ENCODE measurements around the gene DDAH1.

The DDAH1 gene

GRCh38 chr1:85296980-85297379 lies 168.0 kb downstream of the DDAH1 start:
- DNase-seq = peak; percentile 43

GRCh38 chr1:85295654-85296053 lies 169.3 kb downstream of the DDAH1 start:
- DNase-seq = no peak

- no peak for DNase-seq
Observed at GRCh38 chr1:85295006-85295431, 169.9 kb downstream of the DDAH1 start.

GRCh38 chr1:85290826-85291225 lies 174.1 kb downstream of the DDAH1 start:
- peak; percentile 52 for DNase-seq

DNA sequence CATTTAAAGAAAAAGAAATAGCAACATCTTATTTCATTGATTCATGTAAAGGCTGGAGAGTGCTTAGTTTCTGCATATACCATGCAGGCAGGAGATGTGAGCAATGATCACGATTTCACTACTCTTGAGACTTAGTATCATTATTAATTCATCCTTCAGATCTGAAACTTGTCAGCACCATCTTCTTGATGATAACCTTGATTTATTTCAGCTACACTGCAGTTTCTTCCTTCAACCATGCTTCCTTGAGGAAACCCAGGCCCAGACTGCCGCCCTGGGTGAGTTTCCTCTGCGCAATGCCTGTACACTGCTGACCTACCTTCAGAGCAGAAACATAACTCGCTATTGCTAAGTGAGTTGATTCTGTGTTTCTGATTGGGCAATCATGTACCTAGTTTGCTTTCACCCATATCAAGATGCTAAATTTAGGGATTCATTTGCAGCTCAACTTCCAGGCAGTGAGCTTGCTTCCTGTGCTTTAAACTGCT lies 175.1 kb downstream of the DDAH1 start:
- no peak for DNase-seq

DNA sequence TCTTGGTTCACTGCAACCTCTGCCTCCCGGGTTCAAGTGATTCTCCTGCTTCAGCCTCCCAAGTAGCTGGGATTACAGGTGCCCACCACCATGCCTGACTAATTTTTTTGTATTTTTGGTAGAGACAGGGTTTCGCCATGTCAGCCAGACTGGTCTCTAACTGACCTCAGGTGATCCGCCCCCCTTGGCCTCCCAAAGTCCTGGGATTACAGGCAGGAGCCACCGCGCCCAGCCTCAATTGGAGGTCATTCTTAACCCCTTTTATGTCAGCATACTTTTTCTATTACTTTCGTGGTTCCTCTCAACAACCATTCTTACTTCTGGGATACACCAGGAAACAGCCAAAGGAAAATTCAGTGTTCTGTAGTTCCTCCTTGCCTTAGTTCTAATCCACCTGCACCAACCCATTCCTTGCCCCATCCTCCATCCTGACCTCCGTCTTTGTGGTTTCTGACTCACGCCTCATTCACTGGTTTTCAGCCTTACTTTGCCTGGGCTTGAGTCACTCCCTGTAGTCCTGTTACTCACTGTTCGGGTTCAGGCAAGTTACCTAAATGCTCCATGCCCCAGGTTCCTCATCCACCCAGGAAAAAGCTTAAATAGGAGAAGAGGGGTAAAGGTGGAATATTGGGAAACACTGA lies 175.6 kb downstream of the DDAH1 start:
- peak; percentile 81 for DNase-seq

DNA sequence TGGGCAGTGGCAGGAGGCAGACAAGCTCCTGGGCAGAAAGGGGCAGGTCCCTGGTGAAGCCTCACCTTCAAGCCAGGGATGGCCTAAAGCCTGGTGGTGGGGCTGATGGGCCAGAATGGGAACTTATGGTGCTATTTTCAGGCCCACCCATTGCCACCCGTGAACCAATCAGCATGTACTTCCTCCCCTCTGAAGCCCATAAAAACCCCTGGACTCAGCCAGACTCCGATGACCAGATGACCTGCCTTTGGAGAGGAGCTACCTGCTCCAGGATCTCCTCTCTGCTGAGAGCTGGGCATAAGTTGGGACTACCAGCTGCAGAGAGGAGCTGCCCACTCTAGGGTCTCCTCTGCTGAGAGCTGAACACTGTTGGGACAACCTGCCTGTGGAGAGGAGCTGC lies 180.8 kb downstream of the DDAH1 start:
- DNase-seq = no peak

- no peak for DNase-seq
Observed at GRCh38 chr1:85283475-85284199, 181.3 kb downstream of the DDAH1 start.

GRCh38 chr1:85282424-85282823 lies 182.5 kb downstream of the DDAH1 start:
- DNase-seq = no peak

- no peak for DNase-seq
Observed at GRCh38 chr1:85280636-85281035, 184.3 kb downstream of the DDAH1 start.

GRCh38 chr1:85279458-85280080 lies 185.4 kb downstream of the DDAH1 start:
- DNase-seq = no peak

DNA sequence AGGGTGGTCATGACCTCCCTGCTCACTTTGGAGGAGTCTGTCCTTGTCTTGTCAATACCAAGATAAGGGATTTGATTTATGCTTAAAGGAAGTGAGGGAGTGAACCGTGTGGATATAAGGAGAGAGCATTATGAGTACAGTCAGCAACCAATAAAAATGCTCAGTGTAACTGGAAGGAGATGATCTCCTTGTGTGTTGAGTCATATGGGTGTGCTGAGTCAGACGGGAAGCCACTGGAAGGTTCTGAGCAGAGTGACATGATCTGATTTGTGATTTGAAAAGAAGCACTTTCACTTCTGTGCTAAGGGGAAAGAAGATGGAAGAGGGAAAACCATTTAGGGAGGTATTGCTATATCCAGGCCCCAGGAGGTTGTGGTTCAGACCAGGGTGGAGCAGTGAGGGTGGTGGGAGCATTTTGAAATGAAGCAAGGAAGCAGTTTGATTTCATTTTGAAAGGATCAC lies 186.1 kb downstream of the DDAH1 start:
- peak; percentile 93 for DNase-seq

- no peak for DNase-seq
Observed at GRCh38 chr1:85277802-85278201, 187.2 kb downstream of the DDAH1 start.

DNA sequence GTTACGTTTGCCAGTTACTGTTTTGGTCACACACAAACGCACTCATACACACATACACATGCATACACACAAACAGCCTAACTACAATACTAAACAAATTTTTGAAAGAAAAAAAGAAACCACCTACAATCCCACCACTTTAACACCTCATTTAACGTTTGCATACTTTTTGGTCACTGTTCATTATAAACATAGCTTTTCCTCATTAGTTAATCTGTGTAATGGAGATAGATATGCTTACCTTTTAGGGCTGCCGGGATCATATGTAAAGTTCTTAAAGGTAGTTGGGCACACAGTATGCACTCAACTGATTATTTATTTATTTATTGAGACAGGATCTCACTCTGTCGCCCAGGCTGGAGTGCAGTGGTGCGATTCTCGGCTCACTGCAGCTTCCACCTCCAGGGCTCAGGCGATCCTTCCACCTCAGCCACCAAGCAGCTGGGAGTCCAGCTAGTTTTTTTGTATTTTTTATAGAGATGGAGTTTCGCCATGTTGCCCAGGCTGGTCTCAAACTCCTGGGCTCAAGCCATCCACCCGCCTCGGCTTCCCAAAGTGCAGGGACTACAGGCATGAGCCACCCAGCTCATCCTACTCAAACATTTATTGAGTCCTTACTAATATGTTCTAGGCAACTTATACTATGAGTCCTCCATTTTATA lies 187.8 kb downstream of the DDAH1 start:
- DNase-seq = no peak

DNA sequence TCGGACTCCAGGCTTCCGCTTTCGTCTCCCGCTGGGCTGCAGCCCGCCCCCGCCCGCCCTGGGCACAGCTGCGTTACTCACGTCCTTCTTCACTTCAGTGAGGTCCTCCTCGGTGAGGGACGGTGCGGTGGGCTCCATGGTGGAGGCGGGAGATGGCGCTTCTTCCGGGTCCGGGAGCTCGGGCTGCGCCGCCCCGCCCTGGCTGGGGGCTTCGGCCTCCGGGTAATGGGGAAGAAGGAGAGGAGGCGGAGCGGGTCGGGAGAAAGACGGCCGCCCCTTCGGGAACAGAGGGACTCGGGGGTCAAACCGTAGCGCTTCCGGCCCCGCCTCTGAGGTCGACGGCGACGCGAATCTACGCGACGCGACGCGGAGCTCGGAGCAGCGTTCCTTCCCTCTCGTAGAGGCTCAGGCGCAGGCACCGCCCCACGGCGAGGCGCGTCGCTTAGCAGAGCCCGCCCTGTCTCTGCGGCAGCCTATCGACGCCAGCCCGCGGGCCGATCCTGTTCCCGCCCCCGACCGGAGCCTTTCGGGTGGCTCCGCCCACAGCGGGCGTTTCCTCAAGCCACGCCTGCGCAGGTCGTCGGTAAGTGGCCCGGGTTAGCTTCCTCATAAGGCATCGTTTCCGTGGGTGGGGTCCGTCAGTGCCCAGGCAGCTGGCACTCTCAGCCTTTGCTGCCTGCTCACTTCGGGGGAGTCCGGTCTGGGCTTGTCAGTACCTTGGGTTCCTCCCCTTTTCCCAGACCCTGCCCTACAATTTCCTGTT lies 188.6 kb downstream of the DDAH1 start, which contains the start of gene BCL10:
TSS of gene BCL10 (minus strand) at position 418 of the 763 bp plus-strand sequence. CDS start at position 138, 280 bp downstream.
- DNase-seq = peak; percentile 97

- no peak for DNase-seq
Observed at GRCh38 chr1:85275701-85276214, 189.2 kb downstream of the DDAH1 start.

DNA sequence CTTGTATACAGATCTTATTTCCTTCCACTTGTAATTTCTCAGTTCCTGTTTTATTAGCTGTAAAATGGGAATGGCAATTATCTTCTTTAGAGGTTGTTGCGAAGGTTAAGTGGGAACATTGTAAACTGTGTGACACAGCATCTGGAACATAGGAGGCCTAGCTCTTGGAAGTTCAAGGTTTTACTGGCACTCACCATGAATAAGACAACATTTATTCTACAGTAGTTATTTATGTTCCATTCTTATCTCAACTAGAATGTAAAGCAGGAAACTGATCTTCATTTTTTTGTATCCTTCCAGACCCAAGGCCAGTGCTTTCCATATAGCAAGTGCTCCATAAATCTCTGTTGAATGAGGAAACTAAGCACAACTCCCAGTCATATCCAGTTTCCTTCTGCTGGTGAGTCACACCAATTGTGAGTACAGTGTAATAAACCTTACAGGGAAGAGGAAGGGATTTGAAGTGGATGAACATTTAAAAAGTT lies 189.9 kb downstream of the DDAH1 start:
- DNase-seq = peak; percentile 63

GRCh38 chr1:85273397-85273796 lies 191.6 kb downstream of the DDAH1 start:
- no peak for DNase-seq

DNA sequence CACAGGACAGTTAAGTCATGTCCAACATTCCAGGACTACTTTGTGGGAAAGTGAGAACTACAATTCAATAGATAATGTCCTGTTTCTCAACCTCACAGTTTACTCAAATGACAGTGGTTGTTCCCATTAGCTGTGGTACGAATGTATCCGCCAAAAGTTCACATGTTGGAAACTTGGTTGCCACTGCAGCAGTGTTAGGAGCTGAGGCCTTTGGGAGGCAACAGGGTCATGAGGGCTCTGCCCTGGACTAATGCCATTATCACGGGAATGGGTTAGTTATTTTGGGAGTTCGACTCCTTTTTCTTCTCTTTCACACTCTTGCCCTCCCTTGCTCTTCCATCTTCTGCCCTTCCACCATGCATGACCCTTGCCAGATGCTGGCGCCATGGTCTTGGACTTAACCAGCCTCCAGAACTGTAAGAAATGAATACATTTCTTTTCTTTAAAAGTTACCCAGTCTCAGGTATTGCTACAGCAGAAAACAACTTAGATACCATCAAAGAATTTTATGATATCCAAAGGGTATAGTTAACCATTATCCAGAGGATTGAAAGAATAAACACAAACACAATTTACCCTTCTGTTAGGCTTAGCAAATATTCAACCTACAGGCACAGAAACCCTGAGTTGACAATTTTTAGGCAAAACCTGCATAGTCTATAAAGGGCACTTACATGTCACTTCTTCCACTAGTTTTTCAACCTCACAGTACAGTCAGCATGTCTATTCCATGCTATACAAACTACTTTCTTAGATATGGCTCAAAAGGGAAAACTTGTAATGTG lies 196.0 kb downstream of the DDAH1 start:
- DNase-seq = no peak

Data from fibroblast of skin of scalp (primary cell).